B cell (primary cell): ENCODE measurements around the gene MSH3.

Experiments
- EZH2 ChIP-seq: IDR thresholded peaks from 2 replicates; pipeline ENCODE4 v1.6.1; 2012; ENCODE audit warnings: borderline replicate concordance, low read depth, mild to moderate bottlenecking, moderate library complexity, low read length; ENCODE audit not compliant: insufficient read depth, poor library complexity, severe bottlenecking
- TF ChIP-seq, protein P1 (sequence below): fragments of 200-600 bp; IDR thresholded peaks from one replicate; pipeline ENCODE4 v1.8.0; 2022; ENCODE audit warnings: antibody characterized with exemption, mild to moderate bottlenecking

DNA sequence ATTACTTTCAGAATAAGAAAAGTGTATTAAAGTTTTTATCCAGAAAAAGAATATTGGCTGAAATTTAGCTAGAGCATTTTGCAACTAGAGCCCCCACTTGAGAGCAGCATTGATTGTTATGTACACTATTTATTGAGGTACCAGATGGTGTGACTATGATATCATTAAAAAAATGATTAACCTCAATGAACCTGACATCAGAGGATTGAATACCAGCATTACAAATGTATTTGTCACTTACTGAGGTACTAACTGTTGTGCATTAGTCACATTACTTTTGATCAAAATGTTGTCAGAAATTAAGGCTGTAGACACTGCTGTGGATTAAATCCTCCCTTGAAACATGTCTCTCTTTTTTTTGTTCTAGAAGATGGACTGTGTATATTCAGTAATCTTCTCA lies 128.2 kb downstream of the MSH3 start:
- TF ChIP-seq, protein P1, sequence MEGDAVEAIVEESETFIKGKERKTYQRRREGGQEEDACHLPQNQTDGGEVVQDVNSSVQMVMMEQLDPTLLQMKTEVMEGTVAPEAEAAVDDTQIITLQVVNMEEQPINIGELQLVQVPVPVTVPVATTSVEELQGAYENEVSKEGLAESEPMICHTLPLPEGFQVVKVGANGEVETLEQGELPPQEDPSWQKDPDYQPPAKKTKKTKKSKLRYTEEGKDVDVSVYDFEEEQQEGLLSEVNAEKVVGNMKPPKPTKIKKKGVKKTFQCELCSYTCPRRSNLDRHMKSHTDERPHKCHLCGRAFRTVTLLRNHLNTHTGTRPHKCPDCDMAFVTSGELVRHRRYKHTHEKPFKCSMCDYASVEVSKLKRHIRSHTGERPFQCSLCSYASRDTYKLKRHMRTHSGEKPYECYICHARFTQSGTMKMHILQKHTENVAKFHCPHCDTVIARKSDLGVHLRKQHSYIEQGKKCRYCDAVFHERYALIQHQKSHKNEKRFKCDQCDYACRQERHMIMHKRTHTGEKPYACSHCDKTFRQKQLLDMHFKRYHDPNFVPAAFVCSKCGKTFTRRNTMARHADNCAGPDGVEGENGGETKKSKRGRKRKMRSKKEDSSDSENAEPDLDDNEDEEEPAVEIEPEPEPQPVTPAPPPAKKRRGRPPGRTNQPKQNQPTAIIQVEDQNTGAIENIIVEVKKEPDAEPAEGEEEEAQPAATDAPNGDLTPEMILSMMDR: no peak
- no peak for TF ChIP-seq EZH2
